Mammary epithelial cell (primary cell): ENCODE data around the gene ANKRD10.

Experiments used
- CTCF ChIP-seq, 2 donors: IDR thresholded peaks in 1 of 2; conservative IDR thresholded peaks in 1 of 2; 2 replicates each; pipeline ENCODE4 v1.5.1; 2011 to 2012; ENCODE audit warnings: inconsistent platforms in 2 of 2, low read length in 2 of 2, mild to moderate bottlenecking in 2 of 2, control low read depth in 1 of 2, low read depth in 1 of 2; ENCODE audit not compliant: insufficient read depth in 1 of 2; ENCODE audit errors: extremely low read depth in 1 of 2
- EZH2 ChIP-seq: IDR thresholded peaks from 2 replicates; pipeline ENCODE4 v1.6.1; 2012; ENCODE audit warnings: low read length, inconsistent platforms, borderline replicate concordance

- no peak for TF ChIP-seq CTCF (conservative IDR thresholded peaks at IDR 0.05 in 1 of 2, IDR thresholded peaks at IDR 0.05 in 1 of 2; ENCODE audit: extremely low read depth in 1 of 2, insufficient read depth in 1 of 2, low read depth in 1 of 2, low read length in 2 of 2)
- TF ChIP-seq EZH2 = no peak
These were observed 21.6 kb upstream of the ANKRD10 start for GRCh38 chr13:110936519-110936918.
